AG08395 (cell line): Measurements from ENCODE around the gene SEC23A.

Source experiments
- DNase-seq: peaks from one replicate; pipeline ENCODE4 v3.0.0; 2012; ENCODE audit warnings: mixed read lengths, low spot score

Gene SEC23A

GRCh38 chr14:38989922-38990546 lies 113.0 kb downstream of the SEC23A start:
- no peak for DNase-seq

GRCh38 chr14:38987781-38988180 lies 115.3 kb downstream of the SEC23A start:
- no peak for DNase-seq

GRCh38 chr14:38982837-38983236 lies 120.2 kb downstream of the SEC23A start:
- DNase-seq: no peak

GRCh38 chr14:38982278-38982677 lies 120.8 kb downstream of the SEC23A start:
- DNase-seq: no peak
